Left ventricle myocardium inferior (tissue), 1 donor: ENCODE results near the gene TPD52L1. TPM values are rescaled to one million over a fixed set of nuclear protein-coding genes. Genes with fewer than 3 reads are reported as not detected.

Experiments used
- DNase-seq: peaks from one replicate; pipeline ENCODE4 v3.0.0-alpha.2; 2020
- H3K27ac ChIP-seq: fragments of 200-600 bp; replicated peaks from 2 replicates; pipeline ENCODE4 v1.8.0; 2021
- H3K27me3 ChIP-seq: fragments of 200-600 bp; 2 replicates; pipeline ENCODE4 v1.8.0; 2021; ENCODE audit warnings: low read depth
- H3K36me3 ChIP-seq: fragments of 200-600 bp; 2 replicates; pipeline ENCODE4 v1.8.0; 2021
- H3K4me1 ChIP-seq: fragments of 200-600 bp; 2 replicates; pipeline ENCODE4 v1.8.0; 2021
- H3K4me3 ChIP-seq: fragments of 200-600 bp; 2 replicates; pipeline ENCODE4 v1.8.0; 2021; ENCODE audit warnings: mild to moderate bottlenecking, moderate library complexity
- H3K9me3 ChIP-seq: fragments of 200-600 bp; replicated peaks from 2 replicates; pipeline ENCODE4 v1.8.0; 2021
- CTCF ChIP-seq: fragments of 200-600 bp; IDR thresholded peaks from 2 replicates; pipeline ENCODE4 v1.8.0; 2021; ENCODE audit warnings: antibody characterized with exemption, mild to moderate bottlenecking, borderline replicate concordance
- intact Hi-C: fragments of 100-400 bp; cut with micrococcal nuclease; formaldehyde crosslinking; loops from one replicate; pipeline ENCODE4 v1.11.0; 2022
- total RNA-seq: library from RNA; stranded (reverse); fragmentation: NEBNext Ultra II Directional; extraction: Animal tissue kit (Norgen Biotek cat#: 25700); gene quantifications from one replicate; pipeline ENCODE4 v1.2.1, GENCODE V29; 2021
- donor health status: DM: no; HTN: yes; CAD: no; lungs with severe emphysema.

TPD52L1 gene
- total RNA-seq, 1 donor from 2014 or later, result 64.0 TPM

GRCh38 chr6:125173341-125174095 lies 19.9 kb downstream of the TPD52L1 start:
- TF ChIP-seq CTCF, result no peak
- Histone ChIP-seq H3K27me3 (no peaks in the 10 kb centered on the region), H3K36me3 (no peaks in the 10 kb centered on the region), H3K9me3 (no peaks in the 10 kb centered on the region), H3K4me3 (no peak overlapping the region), H3K4me1 (peaks cover 20% of the 10 kb centered on the region), H3K27ac (no peak overlapping the region)
- no peak for DNase-seq
- intact Hi-C loops, result no loop called here

GRCh38 chr6:125174626-125175025 lies 21.1 kb downstream of the TPD52L1 start:
- H3K4me3 ChIP-seq, result no peak overlapping the region
- no peak for DNase-seq
- H3K36me3 ChIP-seq, result no peaks in the 10 kb centered on the region
- H3K4me1 ChIP-seq, result peaks cover 20% of the 10 kb centered on the region
- H3K9me3 ChIP-seq, result no peaks in the 10 kb centered on the region
- TF ChIP-seq CTCF, result no peak
- H3K27me3 ChIP-seq, result no peaks in the 10 kb centered on the region
- intact Hi-C loops, result no loop called here
- no peak overlapping the region for H3K27ac ChIP-seq

GRCh38 chr6:125175466-125176048 lies 22.0 kb downstream of the TPD52L1 start:
- TF ChIP-seq CTCF, result no peak
- H3K4me3 ChIP-seq, result no peak overlapping the region
- intact Hi-C loops, result no loop called here

GRCh38 chr6:125182237-125183008 lies 28.9 kb downstream of the TPD52L1 start:
- Histone ChIP-seq H3K4me1 (peaks cover 8% of the 10 kb centered on the region), H3K9me3 (no peaks in the 10 kb centered on the region), H3K27ac (no peak overlapping the region), H3K4me3 (no peak overlapping the region), H3K27me3 (no peaks in the 10 kb centered on the region), H3K36me3 (no peaks in the 10 kb centered on the region)
- intact Hi-C loops, result no loop called here
- DNase-seq, result no peak
- no peak for TF ChIP-seq CTCF

More at GRCh38 chr6:125175466-125176048, 22.0 kb downstream of the TPD52L1 start:
- no peak overlapping the region for H3K27ac ChIP-seq
- H3K27me3 ChIP-seq, result no peaks in the 10 kb centered on the region
- peaks cover 16% of the 10 kb centered on the region for H3K4me1 ChIP-seq
- H3K36me3 ChIP-seq, result no peaks in the 10 kb centered on the region
- H3K9me3 ChIP-seq, result no peaks in the 10 kb centered on the region
- no peak for DNase-seq

- no peak for TF ChIP-seq CTCF
- intact Hi-C loops, result no loop called here
- no peaks in the 10 kb centered on the region for H3K27me3 ChIP-seq
- H3K4me1 ChIP-seq, result peaks cover 14% of the 10 kb centered on the region
- H3K9me3 ChIP-seq, result no peaks in the 10 kb centered on the region
- no peaks in the 10 kb centered on the region for H3K36me3 ChIP-seq
- no peak overlapping the region for H3K4me3 ChIP-seq
- H3K27ac ChIP-seq, result no peak overlapping the region
- DNase-seq, result no peak
Measured at GRCh38 chr6:125183391-125183790, 29.8 kb downstream of the TPD52L1 start.
